SH-SY5Y (cell line): ENCODE results near the gene PLCZ1.

Source experiments
- GATA2 ChIP-seq: IDR thresholded peaks from 2 replicates; pipeline ENCODE4 v1.6.1; 2011; ENCODE audit warnings: mild to moderate bottlenecking, low read depth, low read length
- GATA3 ChIP-seq: IDR thresholded peaks from 2 replicates; pipeline ENCODE4 v1.6.1; 2011; ENCODE audit warnings: low read depth, mild to moderate bottlenecking, low read length, moderate library complexity

DNA sequence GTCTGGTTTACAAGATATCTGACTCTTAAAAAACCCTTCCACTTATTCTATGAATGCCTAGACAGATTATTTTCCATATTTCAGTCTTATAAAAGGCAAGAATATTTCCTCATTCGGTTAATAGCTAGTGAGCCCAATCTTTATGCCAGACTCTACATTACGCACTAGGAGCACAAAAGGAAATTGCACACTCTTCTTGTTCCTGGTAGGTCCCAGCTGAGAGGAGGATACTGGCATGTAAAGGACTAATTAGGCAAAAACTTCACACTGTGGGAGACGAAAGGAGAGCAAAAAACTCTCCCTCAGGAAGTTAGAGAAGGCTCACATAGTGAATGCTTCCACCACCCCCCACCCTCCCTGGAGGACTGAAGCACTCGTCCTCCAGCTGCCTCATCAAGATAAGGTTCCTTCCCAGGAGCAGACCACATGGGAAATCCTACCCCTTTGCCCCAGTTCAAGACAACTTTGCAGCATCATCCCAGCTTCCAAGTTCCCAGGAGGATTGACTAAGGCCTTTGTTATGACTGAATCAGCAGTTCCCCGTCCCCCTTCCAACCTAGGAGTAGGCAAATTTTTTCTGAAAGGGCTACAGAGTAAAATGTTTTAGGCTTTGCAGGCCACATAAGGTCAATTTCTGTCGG, 14.6 kb upstream of the PLCZ1 start:
- TF ChIP-seq GATA2 (no peak), GATA3 (no peak)
